NCI-H1417 (cell line): Measurements from ENCODE around the gene TRIML1.

Source experiments
- DNase-seq, 3 experiments: peaks; one replicate each; lab custom pipeline; 2025; lab: John Stamatoyannopoulos, UW

TRIML1 gene

DNA sequence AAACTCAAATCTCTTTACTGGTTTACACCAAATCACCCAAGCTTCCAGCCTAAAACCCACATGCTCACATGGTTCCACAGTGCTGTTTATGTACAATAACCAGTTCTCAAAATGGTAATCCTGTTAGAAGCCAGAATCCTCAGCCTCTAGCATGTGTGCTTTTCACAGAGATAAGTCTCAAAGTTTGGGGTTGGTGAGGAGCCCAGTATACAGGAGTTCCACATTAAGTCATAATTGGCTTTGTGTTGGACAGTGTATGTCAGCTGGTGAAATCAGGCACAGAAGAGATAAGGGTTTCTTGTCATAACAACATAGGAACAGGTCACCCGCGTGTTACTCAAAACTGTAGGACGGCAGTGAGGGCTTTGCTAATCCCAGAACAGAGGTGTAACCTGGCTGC, at the start of gene TRIML1:
Gene TRIML1, plus strand, starts transcription at position 301 of the 400 bp plus-strand sequence. CDS start 118 bp downstream, outside the sequence.
- DNase-seq, result no peak

- no peak for DNase-seq
Observed at GRCh38 chr4:188092824-188093223, 46.4 kb upstream of the TRIML1 start.

- DNase-seq, result no peak
Observed at GRCh38 chr4:188106454-188106853, 32.8 kb upstream of the TRIML1 start.

- DNase-seq, result no peak
Observed at GRCh38 chr4:188107931-188108843, 31.1 kb upstream of the TRIML1 start.

- DNase-seq, result no peak
Observed at GRCh38 chr4:188109157-188109755, 30.0 kb upstream of the TRIML1 start, which contains the start of gene TRIML2. Gene TRIML2 (minus strand): TSS chr4:188109603. CDS start chr4:188105368, 4,235 bp downstream.

GRCh38 chr4:188110036-188110435, 29.2 kb upstream of the TRIML1 start:
- no peak for DNase-seq

- DNase-seq, result no peak
Observed at GRCh38 chr4:188110741-188111471, 28.3 kb upstream of the TRIML1 start.

DNA sequence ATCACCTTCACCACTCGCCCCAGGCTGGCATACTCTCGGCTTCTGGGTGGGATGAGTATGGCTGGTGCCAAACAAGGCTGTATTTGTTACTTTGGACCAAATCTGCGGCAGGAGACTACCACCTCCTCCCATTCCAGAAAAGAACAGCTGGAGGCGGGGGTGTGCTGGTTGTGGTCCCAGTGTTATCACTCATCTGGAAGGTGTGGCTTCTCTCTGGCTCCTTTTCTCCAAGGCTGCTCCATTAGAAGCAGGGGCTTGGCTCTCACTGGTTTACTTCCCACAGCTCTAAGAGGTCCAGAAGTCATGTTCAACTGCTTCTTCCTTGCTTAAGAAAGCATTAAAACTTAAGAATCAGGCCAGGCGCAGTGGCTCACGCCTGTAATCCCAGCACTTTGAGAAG, 27.3 kb upstream of the TRIML1 start:
- no peak for DNase-seq

- DNase-seq, result no peak
Observed at GRCh38 chr4:188113156-188113555, 26.1 kb upstream of the TRIML1 start.

GRCh38 chr4:188117631-188118324, 21.5 kb upstream of the TRIML1 start:
- DNase-seq, result no peak

DNA sequence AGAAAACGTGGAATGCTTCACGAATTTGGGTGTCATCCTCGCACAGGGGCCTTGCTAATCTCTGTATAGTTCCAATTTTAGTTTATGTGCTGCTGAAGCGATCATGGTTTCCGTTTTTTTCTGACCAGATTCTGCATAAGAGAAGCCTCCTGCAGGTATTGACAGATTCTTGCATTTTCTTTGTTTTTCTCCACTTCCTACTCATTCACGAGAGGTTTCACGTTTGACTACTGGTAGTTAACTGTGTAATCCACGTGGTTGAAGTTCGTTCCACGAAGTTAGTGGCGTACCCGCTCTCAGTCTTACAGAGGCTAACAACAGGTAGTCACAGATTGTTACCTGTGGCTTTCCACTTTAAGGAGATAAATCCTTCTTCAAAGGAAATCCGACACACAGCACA, 17.7 kb upstream of the TRIML1 start:
- no peak for DNase-seq

DNA sequence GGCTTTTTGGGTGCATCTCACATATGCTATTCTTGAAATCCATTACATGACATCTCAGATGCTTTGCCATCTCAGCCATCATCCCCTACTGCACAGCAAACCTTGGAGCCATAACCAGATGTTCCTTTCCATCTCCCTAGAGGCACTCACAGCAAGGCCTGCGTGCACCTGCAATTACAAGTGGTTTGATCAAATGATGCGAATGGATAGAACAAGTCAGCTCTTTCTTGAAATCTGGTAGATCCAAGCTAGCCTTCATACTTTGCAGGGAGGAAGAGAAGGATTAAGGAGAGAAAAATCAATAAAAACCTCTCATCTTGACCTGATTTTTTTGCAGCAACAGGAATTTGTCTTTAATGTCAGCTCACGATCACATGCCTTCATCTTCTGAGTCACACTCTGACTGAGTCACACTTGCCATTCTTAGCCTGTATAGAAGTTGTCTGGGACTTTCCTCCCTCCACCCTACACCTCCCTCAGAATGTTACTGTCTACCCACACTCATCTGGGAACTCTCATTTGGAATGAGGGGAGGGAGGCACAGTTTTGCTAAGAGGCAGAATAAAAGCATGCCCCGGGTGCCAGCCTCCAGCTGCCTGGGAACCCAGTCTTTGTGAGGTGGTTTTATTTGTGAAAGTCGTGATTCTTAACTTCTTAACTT, 11.9 kb upstream of the TRIML1 start:
- no peak for DNase-seq

DNA sequence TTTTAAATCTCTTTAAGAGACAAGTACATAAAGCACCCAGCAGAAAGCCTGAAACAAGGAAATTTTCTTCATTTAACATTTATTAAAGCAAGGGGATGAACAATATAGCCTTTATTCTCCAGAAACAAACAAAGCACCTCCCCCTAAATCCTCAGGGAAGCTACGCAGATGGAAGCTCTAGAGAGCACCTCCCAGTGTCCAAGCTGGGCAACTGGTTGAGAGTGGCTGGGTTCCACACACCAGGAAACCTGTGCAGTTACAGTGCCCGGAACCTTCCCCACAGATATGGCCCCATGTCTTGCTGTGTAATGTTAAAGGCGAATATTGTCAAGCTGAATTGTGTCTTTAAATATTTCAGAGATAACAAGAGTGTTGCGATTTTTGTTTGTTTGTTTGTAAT, 8.9 kb upstream of the TRIML1 start:
- DNase-seq, result no peak

- no peak for DNase-seq
Observed at GRCh38 chr4:188132232-188132631, 7.0 kb upstream of the TRIML1 start.

GRCh38 chr4:188138227-188138626, 1.0 kb upstream of the TRIML1 start:
- DNase-seq, result no peak

DNA sequence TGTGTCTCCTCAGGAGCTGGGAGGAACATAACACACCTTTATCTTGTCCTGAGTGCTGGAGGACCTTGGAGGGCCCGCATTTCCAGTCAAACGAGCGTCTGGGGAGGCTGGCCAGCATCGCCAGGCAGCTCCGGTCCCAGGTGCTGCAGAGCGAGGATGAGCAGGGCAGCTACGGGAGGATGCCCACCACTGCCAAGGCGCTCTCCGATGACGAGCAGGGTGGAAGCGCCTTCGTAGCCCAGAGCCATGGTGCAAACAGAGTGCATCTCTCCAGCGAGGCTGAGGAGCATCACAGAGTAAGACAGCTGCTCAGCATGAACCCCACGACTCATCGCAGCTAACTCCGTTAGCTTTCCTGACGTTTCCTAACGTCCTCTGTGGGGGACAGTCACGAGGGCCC, 430 bp downstream of the TRIML1 start:
- no peak for DNase-seq

- DNase-seq, result no peak
Observed at GRCh38 chr4:188143731-188144130, 4.5 kb downstream of the TRIML1 start.

DNA sequence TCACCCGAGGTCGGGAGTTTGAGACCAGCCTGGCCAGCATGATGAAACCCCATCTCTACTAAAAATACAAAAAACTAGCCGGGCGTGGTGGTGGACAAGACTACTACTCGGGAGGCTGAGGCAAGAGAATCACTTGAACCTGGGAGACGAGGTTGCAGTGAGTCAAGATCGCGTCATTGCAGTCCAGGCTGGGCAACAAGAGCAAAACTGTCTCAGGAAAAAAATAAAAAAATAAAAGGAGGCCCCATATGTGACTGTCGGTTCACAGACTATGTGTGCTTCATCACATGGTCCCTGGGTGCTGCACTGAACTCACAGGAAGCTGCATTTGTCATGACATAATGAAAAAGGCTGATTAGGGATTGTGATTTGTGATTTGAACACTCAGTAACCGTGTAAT, 6.4 kb downstream of the TRIML1 start:
- DNase-seq, result no peak

DNA sequence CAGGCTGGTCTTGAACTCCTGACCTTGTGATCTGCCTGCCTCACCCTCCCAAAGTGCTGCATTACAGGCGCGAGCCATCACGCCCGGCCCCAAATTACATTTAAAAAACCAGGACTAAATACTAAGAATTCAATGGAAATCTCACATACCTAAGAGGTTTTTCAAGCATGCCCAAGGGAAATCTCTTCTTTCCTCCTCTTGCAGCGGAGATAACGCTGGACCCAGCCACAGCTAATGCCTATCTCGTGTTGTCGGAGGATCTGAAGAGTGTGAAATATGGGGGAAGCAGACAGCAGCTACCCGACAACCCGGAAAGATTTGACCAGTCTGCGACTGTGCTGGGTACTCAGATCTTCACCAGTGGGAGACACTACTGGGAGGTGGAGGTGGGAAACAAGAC, 7.4 kb downstream of the TRIML1 start:
- no peak for DNase-seq

GRCh38 chr4:188147176-188147575, 7.9 kb downstream of the TRIML1 start:
- DNase-seq, result no peak

GRCh38 chr4:188147776-188148175, 8.5 kb downstream of the TRIML1 start:
- DNase-seq, result no peak
